SK-N-SH (cell line): ENCODE data around the gene MFNG. TPM values are rescaled to one million over a fixed set of nuclear protein-coding genes. Genes with fewer than 3 reads are reported as not detected.

Experiments used
- CTCF ChIA-PET: fragments of 300-600, 350-600 bp; formaldehyde crosslinking; extraction: SDS; loops from one replicate; lab custom pipeline; 2021; lab: Yijun Ruan, JAX
- POLR2A ChIA-PET: fragments of 350-600 bp; sonication (Branson Sonifier 250); formaldehyde crosslinking; extraction: SDS; loops from one replicate; lab custom pipeline; 2020; ENCODE audit warnings: antibody characterized with exemption, inconsistent platforms; lab: Yijun Ruan, JAX
- DNase-seq: peaks from one replicate; pipeline ENCODE4 v3.0.0; 2012
- H2AFZ ChIP-seq: fragments of 200-600 bp; sonication (generic); 2 replicates; pipeline ENCODE4 v1.8.1; 2016; ENCODE audit warnings: antibody characterized with exemption, mild to moderate bottlenecking, low read depth
- H3F3A ChIP-seq: fragments of 200-600 bp; sonication (generic); replicated peaks from 2 replicates; pipeline ENCODE3; 2016; ENCODE audit warnings: antibody characterized with exemption, mild to moderate bottlenecking; ENCODE audit not compliant: insufficient read depth
- H3K27ac ChIP-seq, 2 experiments: fragments of 200-500 bp in 1 of 2; fragments of 200-600 bp in 1 of 2; sonication (Bioruptor generic) in 1 of 2; sonication (generic), shearing (Covaris generic) in 1 of 2; 2 replicates each; pipeline versions ENCODE4 v1.5.1 to v1.6.1; 2014 to 2016; ENCODE audit warnings: low read depth in 2 of 2, inconsistent platforms in 1 of 2, low read length in 1 of 2, mild to moderate bottlenecking in 1 of 2, mixed read lengths in 1 of 2
- H3K27me3 ChIP-seq: fragments of 200-600 bp; sonication (generic), shearing (Covaris generic); 2 replicates; pipeline ENCODE4 v1.6.1; 2016; ENCODE audit warnings: mixed run types; ENCODE audit not compliant: insufficient read depth
- H3K36me3 ChIP-seq, 2 experiments: fragments of 200-500 bp in 1 of 2; fragments of 200-600 bp in 1 of 2; sonication (Bioruptor generic) in 1 of 2; sonication (generic) in 1 of 2; replicated peaks in 1 of 2; 2 replicates each; pipeline versions ENCODE3 to v1.5.1; 2014 to 2016; ENCODE audit warnings: low read length in 1 of 2, mild to moderate bottlenecking in 1 of 2; ENCODE audit not compliant: insufficient read depth in 2 of 2, control insufficient read depth in 1 of 2
- H3K4me1 ChIP-seq, 2 experiments: fragments of 200-500 bp in 1 of 2; fragments of 200-600 bp in 1 of 2; sonication (Bioruptor generic) in 1 of 2; sonication (generic), shearing (Covaris generic) in 1 of 2; 2 replicates each; pipeline versions ENCODE4 v1.5.1 to v1.6.1; 2014 to 2016; ENCODE audit warnings: low read depth in 1 of 2, low read length in 1 of 2, mixed run types in 1 of 2; ENCODE audit not compliant: insufficient read depth in 2 of 2, control insufficient read depth in 1 of 2
- H3K4me2 ChIP-seq: fragments of 200-600 bp; sonication (generic), shearing (Covaris generic); 2 replicates; pipeline ENCODE4 v1.6.1; 2017; ENCODE audit warnings: mixed run types
- H3K4me3 ChIP-seq, 2 experiments: fragments of 200-500 bp in 1 of 2; fragments of 200-600 bp in 1 of 2; sonication (Bioruptor generic) in 1 of 2; sonication (generic), shearing (Covaris generic) in 1 of 2; 2 replicates each; pipeline versions ENCODE4 v1.5.1 to v1.8.1; 2014 to 2016; ENCODE audit warnings: low read depth in 2 of 2, inconsistent platforms in 1 of 2, low read length in 1 of 2, mild to moderate bottlenecking in 1 of 2, mixed read lengths in 1 of 2, moderate library complexity in 1 of 2
- H3K79me2 ChIP-seq: fragments of 200-600 bp; sonication (generic); 2 replicates; pipeline ENCODE4 v1.8.1; 2017; ENCODE audit warnings: mild to moderate bottlenecking; ENCODE audit not compliant: insufficient read depth
- H3K9ac ChIP-seq: fragments of 200-600 bp; sonication (generic); 2 replicates; pipeline ENCODE4 v1.6.1; 2017; ENCODE audit warnings: mixed run types
- H3K9me2 ChIP-seq: fragments of 200-600 bp; sonication (generic); 2 replicates; pipeline ENCODE4 v1.6.1; 2017; ENCODE audit warnings: mixed run types
- H3K9me3 ChIP-seq: fragments of 200-600 bp; sonication (generic); 2 replicates; pipeline ENCODE4 v1.6.1; 2017; ENCODE audit warnings: mixed run types, mild to moderate bottlenecking, moderate library complexity
- H4K20me1 ChIP-seq: fragments of 200-600 bp; sonication (generic); 2 replicates; pipeline ENCODE4 v1.6.1; 2017; ENCODE audit warnings: mild to moderate bottlenecking, mixed run types; ENCODE audit not compliant: insufficient read depth
- EP300 ChIP-seq, 2 experiments: IDR thresholded peaks; 2 replicates each; pipeline versions ENCODE4 v1.4.0 to v1.6.1; 2012; ENCODE audit warnings: borderline replicate concordance in 1 of 2, low read depth in 1 of 2, low read length in 1 of 2
- JUND ChIP-seq: IDR thresholded peaks from 2 replicates; pipeline ENCODE4 v1.4.0; 2012
- MXI1 ChIP-seq: IDR thresholded peaks from 2 replicates; pipeline ENCODE4 v1.6.1; 2012; ENCODE audit warnings: mild to moderate bottlenecking, low read depth, low read length, improper control_type of control experiment
- NFIC ChIP-seq: IDR thresholded peaks from 2 replicates; pipeline ENCODE4 v1.4.0; 2012; ENCODE audit warnings: borderline replicate concordance
- RAD21 ChIP-seq: IDR thresholded peaks from 2 replicates; pipeline ENCODE4 v1.6.1; 2012; ENCODE audit warnings: mild to moderate bottlenecking, low read length
- SIN3A ChIP-seq: IDR thresholded peaks from 2 replicates; pipeline ENCODE4 v1.6.1; 2012; ENCODE audit warnings: low read depth, mild to moderate bottlenecking, low read length, moderate library complexity, borderline replicate concordance
- TAF1 ChIP-seq: IDR thresholded peaks from 2 replicates; pipeline ENCODE4 v1.6.1; 2012; ENCODE audit warnings: low read depth, mild to moderate bottlenecking, low read length, moderate library complexity, borderline replicate concordance
- TEAD4 ChIP-seq: IDR thresholded peaks from 2 replicates; pipeline ENCODE4 v1.4.0; 2012; ENCODE audit warnings: mild to moderate bottlenecking, borderline replicate concordance; ENCODE audit not compliant: insufficient read depth
- YY1 ChIP-seq: IDR thresholded peaks from 2 replicates; pipeline ENCODE4 v1.4.0; 2012; ENCODE audit warnings: low read depth, mild to moderate bottlenecking
- WGBS: methylation state at CpG from one replicate; pipeline ENCODE4 v1.1.6; 2017; ENCODE audit warnings: low lambda C conversion rate; 5-methylcytosine and 5-hydroxymethylcytosine counted together
- polyA plus RNA-seq, 3 experiments: library from polyadenylated mRNA; depleted of rRNA; stranded (reverse); fragments of >200 nt; gene quantifications; 2 replicates each; pipeline ENCODE4 v1.2.3, GENCODE V29; 2012
- TF ChIP-seq, protein P1 (sequence below): IDR thresholded peaks from 2 replicates; pipeline ENCODE4 v1.6.1; 2012; ENCODE audit warnings: mild to moderate bottlenecking, low read depth, low read length, moderate library complexity
- TF ChIP-seq, protein P2 (sequence below): IDR thresholded peaks from 2 replicates; pipeline ENCODE4; 2012
- TF ChIP-seq, protein P3 (sequence below): IDR thresholded peaks from 2 replicates; pipeline ENCODE4 v1.4.0; 2012; ENCODE audit warnings: low read depth
- TF ChIP-seq, protein P4 (sequence below): fragments of 150-350 bp; IDR thresholded peaks from 2 replicates; pipeline ENCODE4 v1.6.1; 2016; ENCODE audit warnings: mild to moderate bottlenecking, low read depth, low read length
- TF ChIP-seq, protein P5 (sequence below): IDR thresholded peaks from 2 replicates; pipeline ENCODE4 v1.4.0; 2012; ENCODE audit warnings: low read depth, borderline replicate concordance

Gene MFNG
- polyA plus RNA-seq, 1 of the 3 experiments (the other 2 are of a cell fraction), result 0.18 TPM

DNA sequence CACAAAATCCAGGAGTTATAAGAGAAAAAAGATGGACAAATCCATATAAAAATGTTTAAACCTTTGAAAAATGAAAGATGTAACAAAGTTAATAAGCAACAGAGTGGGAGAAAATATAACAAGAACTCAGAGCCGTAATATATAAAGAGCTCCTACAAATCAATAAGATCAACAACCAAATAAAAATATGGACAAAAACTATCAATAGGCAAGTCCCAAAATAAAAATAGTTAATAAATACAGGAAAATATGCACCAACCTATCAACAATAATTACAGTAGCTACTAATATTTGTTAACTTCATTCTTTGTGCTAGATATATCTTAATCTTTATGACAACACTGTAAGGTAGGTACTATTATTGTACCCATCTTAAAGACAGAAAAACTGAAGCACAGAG lies 30.3 kb upstream of the MFNG start:
- peaks cover 0 to 19% of the 10 kb centered on the region in 2 experiments; a peak in 1 of 4 replicates for H3K4me1 ChIP-seq
- no peak for DNase-seq
- POLR2A ChIA-PET, result no interaction called here
- TF ChIP-seq JUND (no peak), EP300 (IDR thresholded peaks at IDR 0.05; ENCODE audit: borderline replicate concordance in 1 of 2, low read depth in 1 of 2, low read length in 1 of 2) (no peak)
- TF ChIP-seq, protein P1, sequence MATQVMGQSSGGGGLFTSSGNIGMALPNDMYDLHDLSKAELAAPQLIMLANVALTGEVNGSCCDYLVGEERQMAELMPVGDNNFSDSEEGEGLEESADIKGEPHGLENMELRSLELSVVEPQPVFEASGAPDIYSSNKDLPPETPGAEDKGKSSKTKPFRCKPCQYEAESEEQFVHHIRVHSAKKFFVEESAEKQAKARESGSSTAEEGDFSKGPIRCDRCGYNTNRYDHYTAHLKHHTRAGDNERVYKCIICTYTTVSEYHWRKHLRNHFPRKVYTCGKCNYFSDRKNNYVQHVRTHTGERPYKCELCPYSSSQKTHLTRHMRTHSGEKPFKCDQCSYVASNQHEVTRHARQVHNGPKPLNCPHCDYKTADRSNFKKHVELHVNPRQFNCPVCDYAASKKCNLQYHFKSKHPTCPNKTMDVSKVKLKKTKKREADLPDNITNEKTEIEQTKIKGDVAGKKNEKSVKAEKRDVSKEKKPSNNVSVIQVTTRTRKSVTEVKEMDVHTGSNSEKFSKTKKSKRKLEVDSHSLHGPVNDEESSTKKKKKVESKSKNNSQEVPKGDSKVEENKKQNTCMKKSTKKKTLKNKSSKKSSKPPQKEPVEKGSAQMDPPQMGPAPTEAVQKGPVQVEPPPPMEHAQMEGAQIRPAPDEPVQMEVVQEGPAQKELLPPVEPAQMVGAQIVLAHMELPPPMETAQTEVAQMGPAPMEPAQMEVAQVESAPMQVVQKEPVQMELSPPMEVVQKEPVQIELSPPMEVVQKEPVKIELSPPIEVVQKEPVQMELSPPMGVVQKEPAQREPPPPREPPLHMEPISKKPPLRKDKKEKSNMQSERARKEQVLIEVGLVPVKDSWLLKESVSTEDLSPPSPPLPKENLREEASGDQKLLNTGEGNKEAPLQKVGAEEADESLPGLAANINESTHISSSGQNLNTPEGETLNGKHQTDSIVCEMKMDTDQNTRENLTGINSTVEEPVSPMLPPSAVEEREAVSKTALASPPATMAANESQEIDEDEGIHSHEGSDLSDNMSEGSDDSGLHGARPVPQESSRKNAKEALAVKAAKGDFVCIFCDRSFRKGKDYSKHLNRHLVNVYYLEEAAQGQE, result no peak
- TF ChIP-seq, all 33 proteins: peak for 0
- Histone ChIP-seq H3K4me2 (no peak overlapping the region), H3K9me3 (no peaks in the 10 kb centered on the region), H3K9me2 (no peaks in the 10 kb centered on the region), H3K27ac (no peak overlapping the region), H3K4me3 (no peak overlapping the region), H3F3A (peaks cover 9% of the 10 kb centered on the region), H3K79me2 (peaks cover 13% of the 10 kb centered on the region), H3K36me3 (peaks cover 4 to 8% of the 10 kb centered on the region in 2 experiments), H3K27me3 (no peaks in the 10 kb centered on the region), H3K9ac (no peak overlapping the region), H2AFZ (no peak overlapping the region), H4K20me1 (no peaks in the 10 kb centered on the region)
- CTCF ChIA-PET, result interaction anchor here (1.3 kb wide), 1 partner anchor 51 kb away, joined by 5 read pairs; no protein-coding TSS in a partner anchor
- WGBS, result 96% methylated on average over 1 of the region's 1 CpG

DNA sequence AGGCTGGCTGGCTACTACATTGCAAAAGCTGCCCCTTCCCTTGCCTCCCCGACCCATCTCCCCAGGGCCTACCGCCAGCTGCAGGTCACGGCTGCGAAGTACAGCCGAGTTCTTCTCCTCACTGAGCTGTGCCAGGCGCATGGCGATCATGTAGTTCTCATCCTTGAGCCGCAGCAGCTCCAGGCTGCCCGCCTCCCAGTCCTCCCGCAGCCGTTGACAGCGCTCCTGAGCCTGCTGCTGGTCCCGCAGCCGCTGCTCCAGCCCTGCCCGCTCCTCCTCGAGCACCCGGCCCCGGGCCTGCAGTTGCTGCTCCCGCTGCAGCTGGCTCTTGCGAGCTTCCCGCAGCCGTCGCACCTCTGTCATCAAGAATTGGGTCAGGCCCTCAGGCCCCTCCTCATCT lies 29.7 kb upstream of the MFNG start:
- no peak overlapping the region for H3K4me2 ChIP-seq
- no peak overlapping the region for H3K9ac ChIP-seq
- DNase-seq, result no peak
- no peak overlapping the region for H3K4me3 ChIP-seq
- H3K9me2 ChIP-seq, result no peaks in the 10 kb centered on the region
- H3K27me3 ChIP-seq, result no peaks in the 10 kb centered on the region
- 95% methylated on average over 22 of the region's 23 CpGs for WGBS
- H3K36me3 ChIP-seq, result peaks cover 4 to 8% of the 10 kb centered on the region in 2 experiments
- H3K4me1 ChIP-seq, result peaks cover 0 to 19% of the 10 kb centered on the region in 2 experiments; a peak in 1 of 4 replicates
- H4K20me1 ChIP-seq, result no peaks in the 10 kb centered on the region
- POLR2A ChIA-PET, result no interaction called here
- CTCF ChIA-PET, result interaction anchor here (0.9 to 1.3 kb wide), 3 partner anchors 18 to 51 kb away, joined by 3 to 5 read pairs (median 3); no protein-coding TSS in a partner anchor
- no peaks in the 10 kb centered on the region for H3K9me3 ChIP-seq
- peaks cover 13% of the 10 kb centered on the region for H3K79me2 ChIP-seq
- TF ChIP-seq, protein P2, sequence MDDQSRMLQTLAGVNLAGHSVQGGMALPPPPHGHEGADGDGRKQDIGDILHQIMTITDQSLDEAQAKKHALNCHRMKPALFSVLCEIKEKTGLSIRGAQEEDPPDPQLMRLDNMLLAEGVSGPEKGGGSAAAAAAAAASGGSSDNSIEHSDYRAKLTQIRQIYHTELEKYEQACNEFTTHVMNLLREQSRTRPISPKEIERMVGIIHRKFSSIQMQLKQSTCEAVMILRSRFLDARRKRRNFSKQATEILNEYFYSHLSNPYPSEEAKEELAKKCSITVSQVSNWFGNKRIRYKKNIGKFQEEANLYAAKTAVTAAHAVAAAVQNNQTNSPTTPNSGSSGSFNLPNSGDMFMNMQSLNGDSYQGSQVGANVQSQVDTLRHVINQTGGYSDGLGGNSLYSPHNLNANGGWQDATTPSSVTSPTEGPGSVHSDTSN, result no peak
- no peak for TF ChIP-seq TEAD4
- TF ChIP-seq, protein P3, sequence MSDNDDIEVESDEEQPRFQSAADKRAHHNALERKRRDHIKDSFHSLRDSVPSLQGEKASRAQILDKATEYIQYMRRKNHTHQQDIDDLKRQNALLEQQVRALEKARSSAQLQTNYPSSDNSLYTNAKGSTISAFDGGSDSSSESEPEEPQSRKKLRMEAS, result no peak
- TF ChIP-seq NFIC, result no peak
- no peak for TF ChIP-seq SIN3A
- no peak for TF ChIP-seq MXI1
- TF ChIP-seq, protein P4, sequence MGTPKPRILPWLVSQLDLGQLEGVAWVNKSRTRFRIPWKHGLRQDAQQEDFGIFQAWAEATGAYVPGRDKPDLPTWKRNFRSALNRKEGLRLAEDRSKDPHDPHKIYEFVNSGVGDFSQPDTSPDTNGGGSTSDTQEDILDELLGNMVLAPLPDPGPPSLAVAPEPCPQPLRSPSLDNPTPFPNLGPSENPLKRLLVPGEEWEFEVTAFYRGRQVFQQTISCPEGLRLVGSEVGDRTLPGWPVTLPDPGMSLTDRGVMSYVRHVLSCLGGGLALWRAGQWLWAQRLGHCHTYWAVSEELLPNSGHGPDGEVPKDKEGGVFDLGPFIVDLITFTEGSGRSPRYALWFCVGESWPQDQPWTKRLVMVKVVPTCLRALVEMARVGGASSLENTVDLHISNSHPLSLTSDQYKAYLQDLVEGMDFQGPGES, result no peak
- TF ChIP-seq RAD21, result no peak
- TF ChIP-seq EP300 (IDR thresholded peaks at IDR 0.05; ENCODE audit: borderline replicate concordance in 1 of 2, low read depth in 1 of 2, low read length in 1 of 2), result no peak
- TF ChIP-seq YY1, result no peak
- TF ChIP-seq TAF1, result no peak
- TF ChIP-seq, protein P5, sequence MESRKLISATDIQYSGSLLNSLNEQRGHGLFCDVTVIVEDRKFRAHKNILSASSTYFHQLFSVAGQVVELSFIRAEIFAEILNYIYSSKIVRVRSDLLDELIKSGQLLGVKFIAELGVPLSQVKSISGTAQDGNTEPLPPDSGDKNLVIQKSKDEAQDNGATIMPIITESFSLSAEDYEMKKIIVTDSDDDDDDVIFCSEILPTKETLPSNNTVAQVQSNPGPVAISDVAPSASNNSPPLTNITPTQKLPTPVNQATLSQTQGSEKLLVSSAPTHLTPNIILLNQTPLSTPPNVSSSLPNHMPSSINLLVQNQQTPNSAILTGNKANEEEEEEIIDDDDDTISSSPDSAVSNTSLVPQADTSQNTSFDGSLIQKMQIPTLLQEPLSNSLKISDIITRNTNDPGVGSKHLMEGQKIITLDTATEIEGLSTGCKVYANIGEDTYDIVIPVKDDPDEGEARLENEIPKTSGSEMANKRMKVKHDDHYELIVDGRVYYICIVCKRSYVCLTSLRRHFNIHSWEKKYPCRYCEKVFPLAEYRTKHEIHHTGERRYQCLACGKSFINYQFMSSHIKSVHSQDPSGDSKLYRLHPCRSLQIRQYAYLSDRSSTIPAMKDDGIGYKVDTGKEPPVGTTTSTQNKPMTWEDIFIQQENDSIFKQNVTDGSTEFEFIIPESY, result no peak
- peaks cover 9% of the 10 kb centered on the region for H3F3A ChIP-seq
- H2AFZ ChIP-seq, result no peak overlapping the region
- no peak overlapping the region for H3K27ac ChIP-seq
